SIG-M5 treated with dmso at 0.1 percent for 504 hours (cell line): ENCODE measurements around the gene LAMA5.
"Not testable (repeated sequence)": the region's sequence is repeated elsewhere in the genome, so short reads cannot be mapped to it uniquely, and the experiment has no call there.

Source experiments
- DNase-seq: peaks from one replicate; lab custom pipeline; 2025; ENCODE audit not compliant: unreplicated experiment; lab: John Stamatoyannopoulos, UW

The LAMA5 gene

DNA sequence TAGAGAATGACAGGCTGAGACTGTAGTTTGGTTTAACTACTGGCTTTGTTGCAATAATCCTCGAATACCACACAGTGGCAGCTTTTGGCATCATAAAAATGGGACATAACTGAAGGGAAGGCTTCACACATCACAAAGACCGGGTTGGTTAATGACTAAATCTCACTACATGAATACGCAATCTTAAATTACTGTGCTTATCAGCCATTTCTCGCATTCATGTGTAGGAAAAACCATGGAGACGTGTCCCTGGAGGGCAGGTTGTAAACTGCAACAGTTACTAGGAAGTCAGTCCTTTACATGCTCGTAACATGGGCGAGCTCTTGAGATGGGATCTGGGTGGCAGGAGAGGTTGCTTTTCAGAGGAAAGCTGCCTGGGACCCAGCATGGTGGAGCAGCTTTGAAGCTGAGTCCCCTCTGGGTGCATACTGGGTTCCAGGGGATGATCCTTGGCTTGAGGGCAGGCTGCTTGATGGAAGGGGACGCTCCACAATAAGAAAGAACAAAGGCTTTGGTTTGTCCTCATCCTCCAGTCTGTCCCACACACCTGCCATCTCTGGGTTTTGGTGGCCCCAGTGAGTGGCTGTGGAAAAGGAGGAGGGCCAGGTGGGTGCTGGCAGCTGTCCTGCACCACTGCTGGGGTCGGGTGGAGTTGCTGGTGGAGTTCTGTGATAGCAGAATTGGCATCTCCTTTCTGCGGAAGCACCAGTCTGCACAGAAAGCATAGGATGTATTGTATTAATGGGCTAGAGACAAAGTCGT is 21.9 kb upstream of the LAMA5 start:
- DNase-seq = peak; percentile 41

DNA sequence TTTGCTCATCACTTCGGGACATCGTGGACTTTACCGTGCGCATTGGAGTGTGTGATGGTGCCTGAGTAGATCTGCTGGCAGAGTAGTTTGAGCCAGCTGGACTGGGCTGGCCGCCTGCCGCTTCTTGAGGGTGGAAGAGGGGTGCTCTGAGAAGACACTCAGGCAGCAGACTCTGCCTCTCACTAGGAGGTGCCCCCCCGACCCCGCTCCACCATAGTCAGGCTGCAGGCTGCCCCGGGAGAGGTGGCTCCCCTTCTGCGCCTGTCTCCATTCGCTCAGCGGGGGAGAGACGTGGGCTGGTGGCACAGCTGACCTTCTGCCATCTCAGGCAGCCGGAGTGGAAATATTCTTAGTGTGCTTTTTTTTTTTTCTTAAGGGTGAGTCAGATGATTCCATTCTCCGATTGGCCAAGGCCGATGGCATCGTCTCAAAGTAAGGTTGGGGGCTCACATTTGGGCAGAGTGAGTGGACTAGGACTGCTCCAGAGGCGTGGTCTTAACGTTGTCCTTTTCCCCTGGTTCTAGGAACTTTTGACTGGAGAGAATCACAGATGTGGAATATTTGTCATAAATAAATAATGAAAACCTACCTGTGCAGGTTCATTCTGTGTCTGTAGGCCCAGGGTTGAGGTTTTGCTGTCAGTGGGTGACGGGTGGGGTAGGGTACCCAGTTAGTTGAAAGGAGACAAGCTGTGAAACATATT is 21.0 kb upstream of the LAMA5 start:
- DNase-seq = no peak

DNA sequence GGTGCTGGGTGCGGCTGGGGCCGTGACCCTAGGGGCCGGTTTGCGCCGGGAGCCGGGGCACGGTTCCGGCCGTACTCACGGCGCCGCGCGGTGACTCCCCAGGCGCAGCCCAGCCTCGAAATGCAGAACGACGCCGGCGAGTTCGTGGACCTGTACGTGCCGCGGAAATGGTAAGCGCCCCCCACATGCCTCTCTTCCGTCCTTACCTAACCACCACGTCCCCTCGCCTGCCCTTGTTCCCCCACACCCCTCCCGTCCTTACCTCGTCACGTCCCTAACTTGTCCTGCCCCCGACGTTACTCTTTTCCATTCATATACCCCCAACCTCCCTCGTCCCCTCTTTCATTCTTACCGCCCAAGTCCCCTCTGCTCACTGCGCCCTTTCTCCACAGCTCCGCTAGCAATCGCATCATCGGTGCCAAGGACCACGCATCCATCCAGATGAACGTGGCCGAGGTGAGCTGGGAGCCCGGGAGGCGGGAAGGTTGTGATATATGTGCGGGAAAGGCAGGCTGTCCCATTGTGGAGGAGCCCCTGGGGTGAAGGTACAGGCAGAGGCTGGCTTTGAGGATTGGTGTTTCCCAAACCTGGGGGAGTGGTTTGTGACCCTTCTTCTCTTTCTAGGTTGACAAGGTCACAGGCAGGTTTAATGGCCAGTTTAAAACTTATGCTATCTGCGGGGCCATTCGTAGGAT is 20.3 kb upstream of the LAMA5 start:
- DNase-seq = no peak

DNA sequence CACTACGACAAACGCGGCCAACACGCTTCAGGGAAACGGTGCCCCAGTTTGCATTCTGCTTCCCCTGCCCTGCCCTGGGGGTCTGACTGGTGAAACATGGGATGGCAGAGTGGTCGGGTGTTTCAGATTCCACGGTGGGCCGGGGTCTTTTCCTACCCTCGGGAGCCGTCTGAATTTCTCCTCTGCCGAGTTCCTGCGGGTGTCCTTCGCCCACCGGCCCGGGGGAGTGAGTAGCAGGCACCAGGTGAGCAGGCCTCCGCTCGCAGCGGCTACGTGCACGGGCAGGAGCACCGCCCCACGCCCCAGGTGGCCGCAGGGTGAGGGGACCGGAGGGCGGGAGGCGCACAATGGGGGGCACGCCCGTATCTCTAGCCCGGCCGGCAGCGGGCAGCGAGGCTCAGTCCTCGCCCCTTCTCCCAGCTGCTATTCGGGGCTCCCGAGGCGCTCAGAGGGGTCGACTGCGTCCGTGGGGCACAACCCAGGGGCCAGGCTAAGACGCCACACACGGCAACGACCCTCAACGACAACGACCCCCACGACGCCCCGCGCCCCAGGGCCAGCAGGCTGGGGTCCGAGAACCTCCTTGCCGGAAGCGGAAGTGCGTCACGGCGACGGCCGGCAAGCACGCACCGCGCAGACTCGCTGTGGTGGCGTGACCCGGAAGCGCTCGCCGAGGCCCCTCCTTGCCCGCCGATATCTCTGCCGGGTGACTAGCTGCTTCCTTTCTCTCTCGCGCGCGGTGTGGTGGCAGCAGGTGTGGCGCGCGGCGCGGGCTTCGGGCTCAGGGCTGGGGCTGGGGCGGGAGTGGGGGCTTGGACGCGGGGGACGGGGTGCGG is 19.5 kb upstream of the LAMA5 start, which contains the start of gene RPS21:
TSS of gene RPS21 (plus strand) at position 721 of the 836 bp plus-strand sequence. CDS start 236 bp downstream, outside the sequence.
- DNase-seq = peak; percentile 92

DNA sequence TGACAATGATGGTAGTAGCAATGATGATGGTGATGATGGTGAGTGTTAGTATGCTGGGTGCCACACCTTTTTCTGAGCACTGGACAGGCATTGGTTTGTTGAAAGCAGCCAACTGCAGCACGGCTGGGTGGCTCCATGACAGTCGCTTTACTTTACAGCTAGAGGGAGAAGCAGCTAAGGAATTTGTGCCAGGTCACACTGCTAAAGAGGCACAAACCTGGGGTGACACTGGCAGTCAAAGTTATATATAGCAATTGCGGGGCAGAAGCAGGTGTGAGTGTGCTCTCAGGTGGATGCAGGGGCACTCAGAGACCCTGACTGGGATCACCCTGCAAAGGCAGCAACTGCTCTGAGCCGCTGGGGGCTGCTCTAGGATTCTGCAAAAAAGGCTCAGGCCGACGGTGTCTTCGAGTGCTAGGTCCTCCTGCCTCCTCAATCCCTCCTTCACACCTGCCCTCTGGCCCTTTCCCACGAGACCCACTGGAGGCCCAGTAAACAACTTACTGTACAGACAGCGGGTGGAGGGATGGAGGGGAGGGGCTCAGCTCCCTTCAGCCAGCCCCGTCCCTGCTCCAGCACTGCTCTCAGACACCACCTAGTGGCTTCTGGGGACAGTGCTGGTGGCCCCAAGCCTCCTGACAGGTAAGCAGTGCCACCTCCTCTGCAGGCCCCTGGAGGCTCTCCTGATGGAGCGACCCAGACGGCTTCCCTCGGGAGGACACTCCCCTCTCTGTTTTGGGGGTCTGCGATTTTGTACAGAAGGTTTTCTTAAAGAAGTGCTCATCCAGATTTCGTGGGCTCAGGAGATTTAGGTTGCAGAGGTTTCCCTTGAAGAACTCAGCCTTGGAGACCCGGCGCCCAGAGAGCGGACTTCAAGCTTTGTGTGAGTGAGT is 15.4 kb upstream of the LAMA5 start:
- peak; percentile 76 for DNase-seq

DNA sequence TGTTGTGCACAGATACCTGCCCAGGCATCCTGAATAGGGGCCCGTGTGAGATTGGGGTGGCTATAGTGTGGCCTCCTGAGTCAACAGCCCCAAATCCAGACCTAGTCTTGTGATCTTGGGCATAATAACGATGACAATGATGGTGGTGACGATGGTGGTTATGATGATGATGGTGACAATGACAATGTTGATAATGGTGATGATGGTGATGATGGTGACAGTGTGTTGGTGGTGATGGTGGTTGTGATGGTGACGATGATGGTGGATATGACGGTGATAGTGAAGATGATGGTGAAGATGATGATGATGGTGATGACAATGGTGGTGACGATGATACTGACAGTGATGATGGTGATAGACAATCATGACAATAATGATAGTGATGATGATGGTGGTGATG is 14.7 kb upstream of the LAMA5 start:
- no peak for DNase-seq

DNA sequence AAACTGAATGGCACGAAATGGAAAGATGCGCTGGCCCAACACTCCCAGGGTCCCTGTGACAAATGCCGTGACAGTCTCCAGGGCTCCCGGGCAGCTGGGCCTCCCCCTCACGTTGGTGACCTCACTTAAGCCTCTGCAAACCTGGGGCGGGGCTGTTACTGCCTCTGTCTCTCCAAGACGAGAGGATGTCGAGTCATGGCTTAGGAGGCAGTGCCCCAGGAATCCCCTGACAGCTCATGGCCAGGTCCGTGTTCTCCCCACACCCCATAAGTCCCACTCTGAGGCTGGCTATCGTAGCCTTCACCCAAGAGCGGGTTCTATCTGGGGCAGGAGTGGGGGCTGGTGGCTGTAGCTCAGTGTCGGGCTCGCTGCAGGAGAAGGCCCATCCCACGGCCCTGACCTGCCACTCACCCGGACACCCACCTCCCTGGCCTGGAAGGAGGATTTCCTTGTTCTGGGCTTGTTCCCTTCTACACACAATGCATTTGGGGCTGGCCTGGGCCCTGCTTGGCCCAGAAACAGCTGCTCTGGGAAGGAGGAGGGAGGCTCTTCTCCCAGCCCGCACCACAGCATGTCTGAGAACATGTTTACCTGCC is 14.2 kb upstream of the LAMA5 start:
- no peak for DNase-seq

DNA sequence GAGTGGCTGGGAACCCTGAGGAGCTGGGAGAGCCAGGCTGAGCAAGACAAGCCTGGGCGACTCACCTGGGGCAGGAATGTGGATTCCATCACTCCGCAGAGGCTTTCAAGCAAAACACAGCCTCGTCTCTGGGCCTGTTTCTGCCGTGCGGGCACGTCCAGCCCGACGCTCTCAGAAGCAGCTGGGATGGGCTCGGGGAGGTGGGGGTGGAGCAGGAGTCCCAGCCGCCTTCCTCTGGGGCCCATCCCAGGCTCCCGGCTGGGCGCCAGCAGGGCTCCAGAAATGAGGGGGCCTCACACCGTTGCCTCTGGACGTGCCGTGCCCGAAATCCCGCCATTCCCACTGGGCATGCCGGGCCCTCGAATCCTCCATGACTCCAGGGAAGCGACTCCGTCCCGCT is 11.1 kb upstream of the LAMA5 start:
- DNase-seq = no peak

DNA sequence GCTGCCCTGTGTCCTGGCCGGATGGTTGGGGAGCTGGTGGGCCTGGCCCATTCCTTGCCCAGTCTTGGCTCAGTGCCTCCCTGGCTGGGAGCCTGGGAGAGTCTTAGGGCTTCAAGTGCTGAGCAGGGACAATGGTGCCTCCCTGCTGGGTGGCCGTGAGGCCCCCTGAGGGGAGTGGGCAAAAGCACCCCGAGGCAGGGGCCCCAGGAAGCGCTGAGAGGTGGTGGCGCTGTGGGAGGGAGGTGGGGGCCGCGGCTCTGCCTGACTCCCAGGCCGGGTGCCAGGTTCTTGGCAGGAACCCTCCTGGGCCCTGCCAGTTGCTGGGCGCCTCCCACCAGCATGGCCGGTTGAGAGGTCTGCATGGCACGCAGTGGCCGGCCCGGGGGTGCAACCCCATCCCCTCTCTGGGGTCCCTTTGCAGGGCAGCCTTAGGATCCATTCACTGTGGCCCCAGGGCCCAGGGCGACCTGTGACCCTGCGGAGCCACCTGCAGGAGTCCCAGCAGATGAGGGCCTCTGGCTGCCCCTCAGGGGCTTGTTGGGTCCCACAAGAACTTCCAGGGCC is 10.6 kb upstream of the LAMA5 start:
- no peak for DNase-seq

DNA sequence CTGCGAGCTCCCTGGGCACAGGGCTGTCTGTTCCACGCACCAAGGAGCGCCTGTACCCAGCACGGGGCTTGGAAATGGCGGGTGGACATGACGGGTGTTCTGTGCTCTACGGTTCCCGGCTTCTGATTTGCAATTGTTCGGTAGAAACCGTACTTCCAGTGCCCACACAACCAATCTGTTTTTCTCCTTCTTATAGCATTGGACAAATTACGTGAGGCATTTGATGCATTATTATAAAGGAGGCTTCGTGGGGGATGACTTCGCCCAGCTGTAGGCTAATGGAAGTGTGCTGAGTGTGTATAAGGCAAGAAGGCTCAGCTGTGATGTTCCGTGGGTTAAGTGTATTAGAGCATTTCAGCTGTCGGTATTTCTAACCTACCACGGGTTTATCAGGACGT is 10.0 kb upstream of the LAMA5 start:
- no peak for DNase-seq

DNA sequence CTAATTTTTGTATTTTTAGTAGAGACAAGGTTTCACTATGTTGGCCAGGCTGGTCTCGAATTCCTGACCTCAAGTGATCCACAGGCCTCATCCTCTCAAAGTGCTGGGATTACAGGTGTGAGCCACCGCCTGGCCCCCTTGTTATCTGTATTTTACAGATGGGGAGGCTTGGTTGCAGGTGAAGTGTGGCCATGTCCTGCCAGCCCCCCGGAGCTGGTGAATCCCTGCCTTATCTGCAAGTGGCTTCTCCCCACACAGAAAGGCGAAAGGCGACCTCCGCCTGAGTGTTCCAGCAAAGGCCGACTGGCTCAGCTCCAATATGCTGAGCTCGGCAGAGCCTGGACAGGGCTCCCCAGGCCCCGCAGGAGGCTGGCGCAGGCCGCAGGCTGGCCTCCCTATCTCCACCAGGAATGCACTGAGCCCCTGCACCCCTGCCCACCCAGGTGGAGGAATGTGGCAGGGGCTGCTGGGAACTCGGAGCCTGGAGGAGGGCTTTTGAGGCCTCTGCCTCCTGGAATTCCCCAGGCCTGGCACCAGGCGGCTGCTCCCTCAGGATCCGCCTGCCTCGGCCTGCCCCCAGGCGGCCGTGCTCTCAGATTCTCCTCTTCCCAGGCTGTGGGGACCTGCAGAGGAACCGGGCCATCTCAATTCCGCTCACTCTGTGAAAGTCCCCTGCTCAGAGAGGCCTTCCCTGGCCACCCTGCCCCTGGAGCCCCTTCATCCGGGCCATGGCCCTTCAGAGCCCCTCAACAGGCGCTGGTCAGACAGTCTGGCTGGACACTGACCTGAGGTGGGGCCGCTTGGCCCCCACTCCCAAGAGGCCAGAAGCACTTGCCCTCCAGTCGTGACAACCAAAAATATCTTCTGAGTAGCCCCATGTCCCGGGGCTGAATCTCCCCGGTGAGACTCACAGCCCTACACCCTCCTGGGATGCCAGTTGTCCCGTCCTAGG is 9.3 kb upstream of the LAMA5 start:
- DNase-seq = no peak

DNA sequence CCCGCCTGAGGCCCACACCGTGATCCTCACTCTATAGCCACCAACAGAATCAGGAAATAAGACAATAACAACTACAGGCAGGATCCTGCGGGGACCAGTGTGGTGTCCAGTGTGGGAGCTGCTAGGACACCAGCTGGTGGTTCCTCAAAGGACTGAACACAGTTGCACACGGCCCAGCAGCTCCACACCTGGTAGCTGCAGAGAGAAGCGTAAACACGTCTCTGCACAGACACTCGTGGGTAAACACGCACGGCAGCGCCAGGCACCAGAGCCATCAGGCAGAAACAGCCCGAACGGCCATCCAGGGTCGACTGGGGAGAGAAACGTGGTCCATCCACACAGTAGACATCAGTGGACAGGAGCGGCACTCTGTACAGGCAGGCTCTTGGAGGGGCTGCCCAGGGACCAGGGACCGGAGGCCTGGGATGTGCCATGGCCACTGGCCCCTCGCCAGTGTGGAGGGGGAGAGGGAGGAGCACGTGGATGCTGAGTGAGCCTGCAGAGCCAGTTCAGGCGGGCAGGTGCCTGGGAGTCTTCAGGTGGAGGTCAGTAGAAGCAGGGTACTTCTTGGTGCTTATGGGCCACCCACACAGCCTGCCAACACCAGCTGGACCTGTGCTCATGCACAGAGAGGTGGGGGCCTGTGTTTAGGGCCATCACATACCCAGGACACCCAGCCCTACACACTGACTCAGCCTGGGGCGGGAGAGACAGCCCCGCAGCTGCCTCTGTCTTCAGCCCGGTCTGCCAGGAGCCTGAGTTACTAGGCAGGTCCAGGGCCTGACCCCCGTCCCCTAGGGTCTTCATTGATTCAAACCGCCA is 7.4 kb upstream of the LAMA5 start:
- DNase-seq = no peak

DNA sequence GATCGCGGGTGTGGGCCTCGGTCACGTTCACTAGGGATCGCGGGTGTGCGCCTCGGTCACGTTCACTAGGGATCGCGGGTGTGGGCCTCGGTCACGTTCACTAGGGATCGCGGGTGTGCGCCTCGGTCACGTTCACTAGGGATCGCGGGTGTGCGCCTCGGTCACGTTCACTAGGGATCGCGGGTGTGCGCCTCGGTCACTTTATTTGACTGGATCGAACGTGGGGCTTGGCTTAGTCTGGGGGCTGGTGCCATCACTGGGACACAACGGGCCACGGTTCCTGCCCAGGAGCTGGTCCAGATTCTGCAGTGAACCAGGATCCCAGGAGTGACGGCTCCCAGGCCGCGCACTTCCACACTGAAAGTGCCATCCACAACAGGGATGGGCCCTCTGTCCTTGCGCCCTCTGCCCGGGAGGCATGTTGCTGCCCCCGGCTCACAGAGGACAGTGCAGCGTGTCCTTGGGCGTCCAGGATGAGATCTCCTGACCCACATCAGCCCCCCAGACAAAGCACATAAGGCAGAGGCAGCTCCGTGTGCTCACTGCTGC is 6.6 kb upstream of the LAMA5 start:
- DNase-seq = not testable (repeated sequence)

DNA sequence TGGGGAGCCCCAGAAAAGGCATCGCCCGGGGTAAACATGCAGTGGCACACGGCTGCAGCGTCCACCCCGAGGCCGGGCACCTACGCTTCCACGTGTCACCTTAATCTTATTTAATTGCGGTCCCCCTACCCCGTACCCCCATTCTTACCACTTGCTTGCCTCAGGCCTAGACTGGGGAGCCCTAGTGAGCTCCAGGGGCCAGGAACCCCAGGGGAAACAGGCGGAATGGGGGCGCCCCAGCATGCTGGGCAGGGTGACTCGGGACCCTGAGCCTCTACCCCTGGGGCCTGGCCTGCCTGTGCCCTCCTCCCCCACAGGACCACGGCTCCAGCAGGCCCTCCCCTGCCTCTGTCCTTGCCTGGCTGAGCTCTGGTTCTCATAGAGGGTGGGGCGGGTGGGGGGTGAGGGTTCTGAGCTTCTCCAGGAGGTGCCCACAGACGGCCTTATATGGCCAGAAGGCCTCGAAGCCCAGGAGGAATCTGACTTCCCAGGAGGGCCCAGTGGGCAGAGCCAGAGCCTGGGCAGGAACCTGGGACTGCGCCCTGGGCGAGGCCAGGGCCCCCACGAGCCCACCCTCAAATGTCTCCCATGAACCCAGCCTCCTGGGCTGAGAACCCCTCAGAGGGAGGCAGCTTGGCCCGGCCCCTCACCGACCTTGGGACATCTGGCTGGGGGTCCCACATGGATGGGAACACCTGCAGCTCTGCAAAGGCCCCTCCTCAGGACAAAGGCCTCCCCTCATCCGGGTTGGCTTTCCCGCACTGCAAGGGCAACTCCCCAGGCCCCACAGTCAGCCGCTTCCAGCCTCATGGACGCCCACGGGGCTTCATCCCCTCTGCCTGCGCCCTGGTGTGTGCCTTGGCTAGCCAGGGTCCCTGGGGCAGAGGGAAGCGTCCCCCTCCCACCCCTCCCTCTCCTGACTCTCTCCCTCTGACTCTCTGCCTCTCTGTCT is 5.2 kb upstream of the LAMA5 start:
- DNase-seq = no peak

DNA sequence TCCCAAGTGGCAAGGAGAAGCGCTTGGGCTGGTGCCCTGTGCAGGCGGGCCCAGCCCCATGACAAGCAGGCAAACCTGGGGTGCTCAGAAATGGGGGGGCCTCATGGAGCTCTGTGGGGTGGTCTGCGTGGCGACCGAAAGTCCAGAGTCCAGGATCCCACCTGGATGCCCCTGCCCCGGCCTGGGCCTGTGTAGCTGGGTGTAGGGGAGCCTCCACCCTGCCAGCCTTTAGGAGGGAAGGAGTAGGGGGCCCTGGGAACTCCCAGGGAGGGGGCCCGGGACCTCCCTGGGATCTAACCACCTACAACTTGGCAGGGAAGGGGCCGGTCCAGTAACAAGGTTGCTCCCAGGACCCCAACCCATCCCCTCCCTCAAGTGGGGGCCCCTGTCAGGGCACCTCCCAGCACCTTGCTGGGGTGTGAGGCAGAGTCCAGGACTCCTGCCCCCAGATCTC is 4.5 kb upstream of the LAMA5 start:
- no peak for DNase-seq
